A673 (cell line): ENCODE measurements around the gene CNRIP1. TPM values are rescaled to one million over a fixed set of nuclear protein-coding genes. Genes with fewer than 3 reads are reported as not detected.

Source experiments
- Bru-seq: library from RNA; stranded (reverse); fragments of 400-500 nt; gene quantifications from one replicate; lab custom pipeline; 2021; lab: Mats Ljungman, UMichigan
- BruChase-seq, 2 experiments: library from RNA; stranded (reverse); fragments of 400-500 nt; gene quantifications; one replicate each; lab custom pipeline; 2021; lab: Mats Ljungman, UMichigan
- BruUV-seq: library from RNA; stranded (reverse); fragments of 400-500 nt; replicated peaks from 2 replicates; lab custom pipeline; 2021; lab: Mats Ljungman, UMichigan
- CTCF ChIA-PET: fragments of 300-600 bp; sonication (Branson Sonifier 250); formaldehyde crosslinking; loops from one replicate; lab custom pipeline; 2022; ENCODE audit warnings: antibody characterized with exemption; lab: Charles Lee
- POLR2A ChIA-PET: fragments of 300-600 bp; sonication (Branson Sonifier 250); formaldehyde crosslinking; loops from one replicate; lab custom pipeline; 2022; ENCODE audit warnings: antibody characterized with exemption; ENCODE audit not compliant: low non-redundant PET; lab: Charles Lee
- DNase-seq: peaks from one replicate; pipeline ENCODE4 v3.0.0-alpha.2; 2015; ENCODE audit warnings: low spot score
- H3K27ac ChIP-seq: fragments of 200-600 bp; sonication (generic); 2 replicates; pipeline ENCODE4 v1.5.1; 2016; ENCODE audit warnings: mixed run types, low read depth, mild to moderate bottlenecking, mixed read lengths, antibody characterized with exemption, low read length; ENCODE audit not compliant: poor library complexity, severe bottlenecking
- H3K27me3 ChIP-seq: fragments of 200-600 bp; sonication (generic); replicated peaks from 2 replicates; pipeline ENCODE4 v1.6.1; 2017; ENCODE audit warnings: mixed run types, low read depth, mild to moderate bottlenecking, mixed read lengths, antibody characterized with exemption, low read length; ENCODE audit not compliant: insufficient read depth, poor library complexity
- H3K36me3 ChIP-seq: fragments of 200-600 bp; sonication (generic); 2 replicates; pipeline ENCODE4 v1.6.1; 2016; ENCODE audit warnings: mixed run types, mild to moderate bottlenecking, mixed read lengths, antibody characterized with exemption, low read length; ENCODE audit not compliant: insufficient read depth, poor library complexity, severe bottlenecking
- H3K4me1 ChIP-seq: fragments of 200-600 bp; sonication (generic); 2 replicates; pipeline ENCODE4 v1.6.1; 2017; ENCODE audit warnings: mixed run types, mild to moderate bottlenecking, mixed read lengths, antibody characterized with exemption, low read length; ENCODE audit not compliant: insufficient read depth, poor library complexity, severe bottlenecking
- H3K4me3 ChIP-seq: fragments of 200-600 bp; sonication (generic); 2 replicates; pipeline ENCODE4 v1.5.1; 2016; ENCODE audit warnings: low read depth, mixed run types, mild to moderate bottlenecking, mixed read lengths, low read length; ENCODE audit not compliant: poor library complexity, severe bottlenecking
- H3K9me3 ChIP-seq: fragments of 200-600 bp; sonication (generic); 2 replicates; pipeline ENCODE4 v1.6.1; 2016; ENCODE audit warnings: mixed run types, low read depth, mild to moderate bottlenecking, mixed read lengths, antibody characterized with exemption, low read length; ENCODE audit not compliant: poor library complexity, severe bottlenecking
- EZH2 ChIP-seq: fragments of 200-600 bp; sonication (generic); IDR thresholded peaks from 2 replicates; pipeline ENCODE4 v1.6.1; 2017; ENCODE audit warnings: borderline replicate concordance, low read depth, mild to moderate bottlenecking, mixed read lengths, antibody characterized with exemption, low read length; ENCODE audit not compliant: poor library complexity, severe bottlenecking
- intact Hi-C: fragments of 100-400 bp; cut with micrococcal nuclease; formaldehyde crosslinking; loops from one replicate; pipeline ENCODE4 v1.10.0; 2022; ENCODE audit not compliant: unreplicated experiment
- long read RNA-seq: library from polyadenylated mRNA; stranded (forward); transcript quantifications from one replicate; pipeline ENCODE4 v2.0.0, GENCODE V29; 2022
- total RNA-seq: library from RNA; stranded (reverse); gene quantifications from 2 replicates; pipeline ENCODE4 v1.2.3, GENCODE V29; 2021
- TF ChIP-seq, protein P1 (sequence below): fragments of 300-800, 200-600 bp; sonication (generic); conservative IDR thresholded peaks from 2 replicates; pipeline ENCODE4 v1.5.1; 2017; ENCODE audit warnings: low read depth, mild to moderate bottlenecking, antibody characterized with exemption, low read length, moderate library complexity, mixed read lengths

CNRIP1 gene
- total RNA-seq (18.4 and 22.2 TPM in 2 replicates), Bru-seq, nascent RNA (percentile 73 among the genes with signal in this experiment), BruChase-seq, experiment 1, labeled RNA remaining after a 2-hour chase (percentile 74 among the genes with signal in this experiment), BruChase-seq, experiment 2, labeled RNA remaining after a 6-hour chase (percentile 72 among the genes with signal in this experiment)
- long read RNA-seq, transcript CNRIP1-201 (3 exons, 1,953 nt), result major isoform, 57 of 74 reads
- long read RNA-seq, partial matches to known transcripts, result 3 of 74 reads
- long read RNA-seq, other reads (novel, unspliced or antisense), result 10 of 74 reads

DNA sequence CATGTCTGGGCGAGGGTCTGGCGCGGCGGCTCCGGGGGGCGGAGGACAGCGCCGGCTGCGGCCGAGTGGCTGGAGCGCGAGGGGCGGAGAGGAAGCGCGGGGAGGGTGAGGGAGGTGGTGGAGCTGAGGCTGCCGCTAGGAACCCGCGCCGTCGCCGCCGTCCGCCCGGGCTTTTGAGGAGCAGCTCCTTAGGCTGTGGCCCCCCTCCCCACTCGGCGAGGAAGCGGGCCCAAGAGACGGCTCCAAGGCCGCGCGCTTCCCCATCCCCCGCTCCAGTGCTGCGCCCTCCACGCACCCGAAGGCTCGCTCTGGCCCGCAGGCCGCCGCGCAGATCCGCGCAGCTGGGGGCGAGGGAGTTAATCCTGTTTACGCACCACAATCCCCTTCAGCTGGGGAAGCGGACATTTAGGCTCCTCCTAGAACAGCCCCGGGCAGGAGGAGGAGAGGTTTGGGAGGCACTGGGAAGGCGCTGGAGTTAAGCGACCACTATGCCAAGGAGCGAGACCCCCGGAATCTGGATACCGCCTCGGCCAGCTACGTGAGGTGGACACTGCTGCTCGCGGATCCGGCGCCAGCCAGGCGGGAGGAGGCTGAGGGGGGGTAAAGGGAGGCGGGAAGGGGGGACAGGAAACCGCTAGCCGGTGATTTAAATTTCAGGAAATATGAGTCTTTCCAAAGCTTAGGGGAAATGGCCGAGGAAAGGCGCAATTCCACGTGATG is at the start of gene CNRIP1:
TSS of gene CNRIP1 (minus strand) at position 552 of the 720 bp plus-strand sequence. CDS start at position 3, 549 bp downstream.
- CTCF ChIA-PET, result interaction anchor here (0.6 kb wide), 1 partner anchor 15 kb away, joined by 3 read pairs; no protein-coding TSS in a partner anchor
- peak within 1 kb of the TSS; percentile 67 for H3K4me3 ChIP-seq
- intact Hi-C loops, result no loop called here
- H3K9me3 ChIP-seq, result no peaks in the 10 kb centered on the region
- BruUV-seq, result no TSS peak
- peak within 1 kb of the TSS; percentile 85 for H3K27ac ChIP-seq
- peaks cover 26% of the 10 kb centered on the region for H3K36me3 ChIP-seq
- peaks cover 10% of the 10 kb centered on the region for H3K4me1 ChIP-seq
- POLR2A ChIA-PET, result interaction anchor here (0.6 kb wide), 1 partner anchor 19 kb away, joined by 14 read pairs; no protein-coding TSS in a partner anchor
- peak; percentile 88 for DNase-seq
- H3K27me3 ChIP-seq, result no peaks in the 10 kb centered on the region
- no peak for TF ChIP-seq EZH2
- TF ChIP-seq, protein P1, sequence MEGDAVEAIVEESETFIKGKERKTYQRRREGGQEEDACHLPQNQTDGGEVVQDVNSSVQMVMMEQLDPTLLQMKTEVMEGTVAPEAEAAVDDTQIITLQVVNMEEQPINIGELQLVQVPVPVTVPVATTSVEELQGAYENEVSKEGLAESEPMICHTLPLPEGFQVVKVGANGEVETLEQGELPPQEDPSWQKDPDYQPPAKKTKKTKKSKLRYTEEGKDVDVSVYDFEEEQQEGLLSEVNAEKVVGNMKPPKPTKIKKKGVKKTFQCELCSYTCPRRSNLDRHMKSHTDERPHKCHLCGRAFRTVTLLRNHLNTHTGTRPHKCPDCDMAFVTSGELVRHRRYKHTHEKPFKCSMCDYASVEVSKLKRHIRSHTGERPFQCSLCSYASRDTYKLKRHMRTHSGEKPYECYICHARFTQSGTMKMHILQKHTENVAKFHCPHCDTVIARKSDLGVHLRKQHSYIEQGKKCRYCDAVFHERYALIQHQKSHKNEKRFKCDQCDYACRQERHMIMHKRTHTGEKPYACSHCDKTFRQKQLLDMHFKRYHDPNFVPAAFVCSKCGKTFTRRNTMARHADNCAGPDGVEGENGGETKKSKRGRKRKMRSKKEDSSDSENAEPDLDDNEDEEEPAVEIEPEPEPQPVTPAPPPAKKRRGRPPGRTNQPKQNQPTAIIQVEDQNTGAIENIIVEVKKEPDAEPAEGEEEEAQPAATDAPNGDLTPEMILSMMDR, result no peak

DNA sequence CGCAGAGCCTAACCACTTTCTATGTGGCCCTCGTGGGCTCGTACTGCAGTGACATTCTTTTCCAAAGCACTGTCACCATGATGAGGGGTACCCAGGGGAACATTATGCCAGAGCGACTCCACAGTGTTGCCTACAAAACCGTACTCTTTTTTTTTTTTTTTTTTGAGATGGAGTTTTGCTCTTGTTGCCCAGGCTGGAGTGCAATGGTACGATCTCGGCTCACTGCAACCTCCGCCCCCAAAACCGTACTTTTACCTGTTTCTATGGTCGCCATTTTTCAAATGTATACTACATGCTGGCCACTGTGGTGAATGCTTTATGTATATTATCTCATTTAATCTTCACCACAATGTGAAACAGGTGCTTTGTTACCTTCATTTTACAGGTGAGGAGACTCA is 49.6 kb upstream of the CNRIP1 start:
- Histone ChIP-seq H3K27me3 (no peaks in the 10 kb centered on the region), H3K4me1 (no peaks in the 10 kb centered on the region), H3K9me3 (no peaks in the 10 kb centered on the region), H3K4me3 (no peak overlapping the region), H3K27ac (no peak overlapping the region), H3K36me3 (no peaks in the 10 kb centered on the region)
- ChIA-PET CTCF (interaction anchor here (1.3 kb wide), 1 partner anchor 72 kb away, joined by 3 read pairs; no protein-coding TSS in a partner anchor), POLR2A (no interaction called here)
- BruUV-seq, result no TSS peak
- no peak for DNase-seq
- intact Hi-C loops, result no loop called here
- TF ChIP-seq, protein P1, result no peak
- TF ChIP-seq EZH2, result no peak

DNA sequence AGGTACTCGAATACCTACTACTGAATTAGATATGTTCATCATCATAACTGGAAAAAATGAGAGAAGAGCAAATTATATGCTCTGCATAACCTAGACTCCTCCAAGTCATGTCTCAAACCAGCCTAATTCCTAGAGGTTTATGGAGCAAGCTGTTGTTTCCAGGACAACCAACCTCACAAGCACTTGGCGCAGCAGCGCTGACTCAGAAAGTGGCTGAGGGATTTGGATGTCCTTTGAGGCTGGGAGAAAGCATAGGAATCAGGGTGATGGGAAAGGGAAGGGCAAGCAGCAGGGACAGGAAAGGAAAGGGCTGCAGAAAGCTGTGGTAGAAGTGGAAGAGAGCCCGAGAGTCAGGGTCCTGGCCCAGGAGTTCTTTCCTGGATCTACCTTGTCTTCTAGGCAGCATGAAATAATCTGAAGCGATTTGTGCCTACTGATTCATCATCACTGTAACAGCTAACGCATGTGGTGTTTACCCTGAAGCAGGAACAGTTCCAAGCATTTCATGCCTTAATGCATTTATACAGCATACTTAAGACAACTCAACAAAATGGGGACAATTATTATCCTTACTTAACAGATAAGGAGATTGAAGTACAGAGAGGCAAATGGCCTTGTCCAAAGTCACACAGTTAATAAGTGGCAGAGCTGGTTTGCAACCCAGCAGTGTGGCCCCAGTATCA is 49.0 kb upstream of the CNRIP1 start:
- POLR2A ChIA-PET, result no interaction called here
- H3K4me3 ChIP-seq, result no peak overlapping the region
- no peak for DNase-seq
- CTCF ChIA-PET, result interaction anchor here (1.3 kb wide), 1 partner anchor 73 kb away, joined by 3 read pairs; no protein-coding TSS in a partner anchor
- BruUV-seq, result no TSS peak
- H3K27ac ChIP-seq, result no peak overlapping the region
- H3K9me3 ChIP-seq, result no peaks in the 10 kb centered on the region
- no peaks in the 10 kb centered on the region for H3K36me3 ChIP-seq
- intact Hi-C loops, result no loop called here
- TF ChIP-seq, protein P1, result no peak
- no peak for TF ChIP-seq EZH2
- no peaks in the 10 kb centered on the region for H3K4me1 ChIP-seq
- no peaks in the 10 kb centered on the region for H3K27me3 ChIP-seq
